ENCODE data around the gene GPX2.

Gene GPX2

GRCh38 chr14:64960762-64961276, 18.3 kb upstream of the GPX2 start:
- DNase-seq (ENCODE audit: low read depth in 3 of 3), result no peak

- DNase-seq (ENCODE audit: low read depth in 3 of 3), result no peak
Observed at GRCh38 chr14:64958743-64959142, 16.2 kb upstream of the GPX2 start.

GRCh38 chr14:64958201-64958600, 15.7 kb upstream of the GPX2 start:
- no peak for DNase-seq (ENCODE audit: low read depth in 3 of 3)

GRCh38 chr14:64956697-64957406, 14.3 kb upstream of the GPX2 start:
- DNase-seq (ENCODE audit: low read depth in 3 of 3), result no peak

GRCh38 chr14:64955297-64955696, 12.8 kb upstream of the GPX2 start:
- no peak for DNase-seq (ENCODE audit: low read depth in 3 of 3)

- DNase-seq (ENCODE audit: low read depth in 3 of 3), result no peak
Observed at GRCh38 chr14:64954491-64955240, 12.1 kb upstream of the GPX2 start.

GRCh38 chr14:64953661-64954060, 11.1 kb upstream of the GPX2 start:
- no peak for DNase-seq (ENCODE audit: low read depth in 3 of 3)

- DNase-seq (ENCODE audit: low read depth in 3 of 3), result no peak
Observed at GRCh38 chr14:64953310-64953654, 10.7 kb upstream of the GPX2 start.

GRCh38 chr14:64952598-64953309, 10.2 kb upstream of the GPX2 start:
- no peak for DNase-seq (ENCODE audit: low read depth in 3 of 3)

- DNase-seq (ENCODE audit: low read depth in 3 of 3), result no peak
Observed at GRCh38 chr14:64951724-64952123, 9.2 kb upstream of the GPX2 start.

GRCh38 chr14:64951291-64951690, 8.7 kb upstream of the GPX2 start:
- DNase-seq (ENCODE audit: low read depth in 3 of 3), result no peak

- no peak for DNase-seq (ENCODE audit: low read depth in 3 of 3)
Observed at GRCh38 chr14:64950889-64951288, 8.3 kb upstream of the GPX2 start.

- no peak for DNase-seq (ENCODE audit: low read depth in 3 of 3)
Observed at GRCh38 chr14:64948612-64949210, 6.2 kb upstream of the GPX2 start.

- DNase-seq (ENCODE audit: low read depth in 3 of 3), result no peak
Observed at GRCh38 chr14:64947710-64948611, 5.4 kb upstream of the GPX2 start.

- DNase-seq (ENCODE audit: low read depth in 3 of 3), result no peak
Observed at GRCh38 chr14:64946310-64947045, 3.9 kb upstream of the GPX2 start.

- no peak for DNase-seq (ENCODE audit: low read depth in 3 of 3)
Observed at GRCh38 chr14:64945431-64946178, 3.1 kb upstream of the GPX2 start.

GRCh38 chr14:64944861-64945260, 2.3 kb upstream of the GPX2 start:
- no peak for DNase-seq (ENCODE audit: low read depth in 3 of 3)

- no peak for DNase-seq (ENCODE audit: low read depth in 3 of 3)
Observed at GRCh38 chr14:64944041-64944440, 1.5 kb upstream of the GPX2 start.

GRCh38 chr14:64943556-64943955, 1.0 kb upstream of the GPX2 start:
- no peak for DNase-seq (ENCODE audit: low read depth in 3 of 3)
